GM21515 (cell line): Measurements from ENCODE around the gene OGFOD1.

Experiments
- ATAC-seq: cut with Tn5 transposase; IDR thresholded peaks from one replicate; pipeline ENCODE4 v1.9.1; 2021; ENCODE audit not compliant: unreplicated experiment

Gene OGFOD1

GRCh38 chr16:56520251-56520577 is 68.9 kb downstream of the OGFOD1 start:
- no peak for ATAC-seq

- no peak for ATAC-seq
Measured at GRCh38 chr16:56525236-56525635, 73.9 kb downstream of the OGFOD1 start.
